HL-60 (cell line): Measurements from ENCODE around the gene RHOBTB1.

Source experiments
- DNase-seq, 2 experiments: peaks; one replicate each; pipeline ENCODE4 v3.0.0-alpha.2; 2010 to 2020; ENCODE audit warnings: low read depth in 1 of 2, low spot score in 1 of 2
- H3K27ac ChIP-seq: fragments of 250-450 bp; sonication (Bioruptor Pico); replicated peaks from 2 replicates; pipeline ENCODE4 v1.5.1; 2020; ENCODE audit warnings: mild to moderate bottlenecking, moderate library complexity
- H3K27me3 ChIP-seq: fragments of 250-450 bp; sonication (Bioruptor Pico); 2 replicates; pipeline ENCODE4 v1.5.1; 2021; ENCODE audit warnings: mild to moderate bottlenecking, moderate library complexity; ENCODE audit not compliant: insufficient read depth, poor library complexity, severe bottlenecking
- H3K4me3 ChIP-seq: replicated peaks from 2 replicates; pipeline ENCODE4 v1.5.1; 2011; ENCODE audit warnings: mild to moderate bottlenecking, control low read depth, low read length; ENCODE audit not compliant: insufficient read depth
- CTCF ChIP-seq: IDR thresholded peaks from one replicate; pipeline ENCODE4 v1.5.1; 2011; ENCODE audit warnings: low read length, control low read depth, inconsistent platforms; ENCODE audit not compliant: insufficient read depth
- GABPA ChIP-seq: IDR thresholded peaks from 2 replicates; pipeline ENCODE4 v1.6.1; 2012; ENCODE audit warnings: low read depth
- POLR2AphosphoS5 ChIP-seq: IDR thresholded peaks from 2 replicates; pipeline ENCODE4 v1.6.1; 2012; ENCODE audit warnings: low read depth
- REST ChIP-seq: IDR thresholded peaks from 2 replicates; pipeline ENCODE4 v1.6.1; 2012; ENCODE audit warnings: low read depth; ENCODE audit not compliant: insufficient replicate concordance
- SPI1 ChIP-seq: IDR thresholded peaks from 2 replicates; pipeline ENCODE4 v1.6.1; 2012; ENCODE audit warnings: low read depth, mild to moderate bottlenecking, borderline replicate concordance
- long read RNA-seq: library from polyadenylated mRNA; unstranded; transcript quantifications from one replicate; pipeline ENCODE4 v2.0.0, GENCODE V29; 2020

The RHOBTB1 gene
- long read RNA-seq, result 0 reads

DNA sequence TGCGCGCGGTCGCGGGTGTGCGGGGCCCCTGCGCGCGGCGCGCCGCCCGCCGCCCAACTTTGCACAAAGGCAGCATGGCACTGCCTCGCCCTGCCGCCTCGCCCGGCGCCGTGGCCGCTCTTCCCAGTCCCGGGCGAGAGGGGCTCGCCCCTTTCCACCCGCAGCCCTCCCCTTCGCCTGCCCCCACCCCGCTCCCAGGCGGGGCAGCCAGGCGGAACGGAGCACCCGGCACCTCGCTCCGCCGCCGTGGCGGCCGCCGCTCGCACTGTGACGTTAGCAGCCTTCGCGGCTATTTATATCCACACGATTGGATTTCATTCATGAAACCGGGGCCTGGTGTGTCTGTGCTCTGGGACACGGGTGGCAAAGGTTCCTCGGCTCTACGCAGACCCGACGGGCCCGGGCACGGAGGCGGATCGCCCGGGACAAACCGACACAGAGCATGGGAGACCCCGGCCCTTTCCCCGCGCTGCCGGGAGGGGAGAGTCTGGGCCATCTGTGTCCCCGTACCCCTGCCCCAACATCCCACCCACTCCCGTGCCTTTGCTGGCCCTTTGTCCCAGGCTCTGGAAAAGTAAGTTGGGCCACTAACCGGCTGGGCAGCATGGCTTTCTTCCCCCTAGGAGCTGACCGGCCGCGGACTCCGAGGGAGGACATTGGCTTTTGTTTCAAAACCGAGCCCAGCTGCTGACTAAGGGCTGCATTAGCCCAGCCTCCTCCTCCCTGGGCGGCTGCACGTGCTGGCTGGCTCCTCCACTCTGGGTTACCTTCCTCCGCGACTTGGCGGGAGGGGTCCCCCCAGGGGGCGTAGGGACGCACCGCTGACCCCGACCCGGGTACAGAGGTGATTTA, at the start of gene RHOBTB1:
Gene RHOBTB1 (minus strand): TSS at position 128 of the 852 bp plus-strand sequence. CDS start 32,643 bp downstream, outside the sequence.
- peak; percentile 16 to 52 for DNase-seq
- H3K27ac ChIP-seq, result peak within 1 kb of the TSS; percentile 77
- no peak for TF ChIP-seq SPI1
- TF ChIP-seq POLR2AphosphoS5, result no peak
- no peak for TF ChIP-seq GABPA
- no peaks in the 10 kb centered on the region for H3K27me3 ChIP-seq
- peak within 1 kb of the TSS; percentile 58 for H3K4me3 ChIP-seq

GRCh38 chr10:60992636-60993035, 48.7 kb upstream of the RHOBTB1 start:
- no peak overlapping the region for H3K27ac ChIP-seq
- H3K4me3 ChIP-seq, result no peak overlapping the region
- no peak for TF ChIP-seq GABPA
- no peak for TF ChIP-seq POLR2AphosphoS5
- TF ChIP-seq SPI1, result no peak
- no peak for TF ChIP-seq REST
- H3K27me3 ChIP-seq, result no peaks in the 10 kb centered on the region
- DNase-seq, result no peak

DNA sequence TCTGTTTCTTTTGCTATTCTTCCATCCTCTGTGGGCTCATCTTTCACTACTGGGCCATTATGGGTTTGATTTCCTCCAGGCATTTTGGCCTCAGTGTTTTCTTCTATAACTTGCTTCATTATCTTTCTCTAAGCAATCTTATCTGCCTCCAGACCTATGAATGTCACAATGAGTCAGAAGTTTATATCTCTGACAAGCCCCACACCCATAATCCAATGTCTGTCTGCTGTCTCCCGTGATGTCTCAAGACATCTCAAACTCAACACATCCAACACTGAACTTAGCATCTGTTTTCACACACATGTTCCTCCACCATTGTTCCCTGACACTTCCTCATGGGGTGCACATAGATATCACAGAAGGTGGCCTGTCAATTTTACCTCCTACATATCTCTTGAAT, 46.7 kb upstream of the RHOBTB1 start:
- no peak for TF ChIP-seq GABPA
- TF ChIP-seq REST, result no peak
- TF ChIP-seq SPI1, result no peak
- no peak for TF ChIP-seq CTCF
- no peak for TF ChIP-seq POLR2AphosphoS5
- Histone ChIP-seq H3K27ac (no peak overlapping the region), H3K4me3 (no peak overlapping the region), H3K27me3 (no peaks in the 10 kb centered on the region)
- no peak for DNase-seq

- H3K4me3 ChIP-seq, result no peak overlapping the region
- DNase-seq, result no peak
- TF ChIP-seq SPI1 (no peak), GABPA (no peak), POLR2AphosphoS5 (no peak), REST (no peak), CTCF (no peak)
- no peaks in the 10 kb centered on the region for H3K27me3 ChIP-seq
- H3K27ac ChIP-seq, result no peak overlapping the region
Measured at GRCh38 chr10:60989400-60989876, 45.5 kb upstream of the RHOBTB1 start.
